GM12864 (cell line): ENCODE measurements around the gene VPS4A.
"Not testable (repeated sequence)": the region's sequence is repeated elsewhere in the genome, so short reads cannot be mapped to it uniquely, and the experiment has no call there.

ENCODE experiments used
- DNase-seq: peaks from one replicate; pipeline ENCODE4 v3.0.0-alpha.2; 2011; ENCODE audit warnings: low read depth
- H3K4me3 ChIP-seq: 2 replicates; pipeline ENCODE4 v1.5.1; 2011; ENCODE audit warnings: mild to moderate bottlenecking, low read depth, low read length, control low read depth
- TF ChIP-seq, protein P1 (sequence below): IDR thresholded peaks from 2 replicates; pipeline ENCODE4 v1.5.1; 2011; ENCODE audit warnings: low read depth, mild to moderate bottlenecking, moderate library complexity, low read length, control low read depth, inconsistent platforms; ENCODE audit errors: missing control alignments

VPS4A gene

DNA sequence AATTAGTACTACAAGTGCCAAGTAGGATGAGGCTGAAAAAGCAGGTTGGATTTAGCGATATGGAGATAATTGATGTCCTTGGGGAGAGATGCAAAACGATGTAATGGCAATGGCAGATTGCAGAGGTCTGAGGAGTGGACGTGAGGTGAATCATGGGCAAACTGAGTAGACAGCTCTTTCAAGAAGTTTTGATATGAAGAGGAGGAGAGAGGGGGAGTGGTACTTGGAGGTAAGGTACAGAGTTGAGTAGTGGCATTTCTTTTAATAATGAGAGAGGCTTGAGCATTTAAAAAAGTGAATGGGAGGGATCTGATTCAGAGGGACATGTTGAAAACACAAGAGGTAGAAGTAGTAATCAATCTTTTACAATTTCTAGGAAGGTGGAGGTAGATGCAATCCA is 17.7 kb upstream of the VPS4A start:
- no peak for DNase-seq
- no peak overlapping the region for H3K4me3 ChIP-seq
- TF ChIP-seq, protein P1, sequence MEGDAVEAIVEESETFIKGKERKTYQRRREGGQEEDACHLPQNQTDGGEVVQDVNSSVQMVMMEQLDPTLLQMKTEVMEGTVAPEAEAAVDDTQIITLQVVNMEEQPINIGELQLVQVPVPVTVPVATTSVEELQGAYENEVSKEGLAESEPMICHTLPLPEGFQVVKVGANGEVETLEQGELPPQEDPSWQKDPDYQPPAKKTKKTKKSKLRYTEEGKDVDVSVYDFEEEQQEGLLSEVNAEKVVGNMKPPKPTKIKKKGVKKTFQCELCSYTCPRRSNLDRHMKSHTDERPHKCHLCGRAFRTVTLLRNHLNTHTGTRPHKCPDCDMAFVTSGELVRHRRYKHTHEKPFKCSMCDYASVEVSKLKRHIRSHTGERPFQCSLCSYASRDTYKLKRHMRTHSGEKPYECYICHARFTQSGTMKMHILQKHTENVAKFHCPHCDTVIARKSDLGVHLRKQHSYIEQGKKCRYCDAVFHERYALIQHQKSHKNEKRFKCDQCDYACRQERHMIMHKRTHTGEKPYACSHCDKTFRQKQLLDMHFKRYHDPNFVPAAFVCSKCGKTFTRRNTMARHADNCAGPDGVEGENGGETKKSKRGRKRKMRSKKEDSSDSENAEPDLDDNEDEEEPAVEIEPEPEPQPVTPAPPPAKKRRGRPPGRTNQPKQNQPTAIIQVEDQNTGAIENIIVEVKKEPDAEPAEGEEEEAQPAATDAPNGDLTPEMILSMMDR: no peak

DNA sequence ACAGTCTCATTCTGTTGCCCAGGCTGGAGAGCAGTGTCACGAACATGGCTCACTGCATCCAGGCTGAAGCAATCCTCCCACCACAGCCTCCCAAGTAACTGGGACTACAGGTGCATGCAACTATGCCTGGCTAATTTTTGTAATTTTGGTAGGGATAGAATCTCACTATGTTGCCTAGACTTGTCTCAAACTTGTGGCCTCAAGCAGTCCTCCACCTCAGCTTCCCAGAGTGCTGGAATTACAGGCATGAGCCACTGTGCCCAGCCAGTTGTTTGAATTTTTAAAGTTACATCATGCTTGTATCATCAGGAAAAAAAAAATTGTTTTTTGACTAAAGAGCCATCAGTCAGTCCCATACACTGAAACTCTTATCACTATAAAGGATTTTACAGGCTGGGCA is 17.1 kb upstream of the VPS4A start:
- no peak for DNase-seq
- TF ChIP-seq, protein P1: no peak
- no peak overlapping the region for H3K4me3 ChIP-seq

DNA sequence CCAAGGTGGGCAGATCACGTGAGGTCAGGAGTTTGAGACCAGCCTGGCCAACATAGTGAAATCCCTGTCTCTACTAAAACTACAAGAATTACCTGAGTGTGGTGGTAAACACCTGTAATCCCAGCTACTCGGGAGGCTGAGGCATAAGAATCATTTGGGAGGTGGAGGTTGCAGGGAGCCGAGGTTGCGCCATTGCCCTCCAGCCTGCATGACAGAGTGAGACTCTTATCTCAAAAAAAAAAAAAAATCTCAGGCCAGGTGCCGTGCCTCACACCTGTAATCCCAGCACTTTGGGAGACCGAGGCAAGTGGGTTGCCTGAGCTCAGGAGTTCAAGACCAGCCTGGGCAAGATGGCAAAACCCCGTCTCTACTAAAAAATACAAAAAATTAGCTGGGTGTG is 14.4 kb upstream of the VPS4A start:
- not testable (repeated sequence) for H3K4me3 ChIP-seq

DNA sequence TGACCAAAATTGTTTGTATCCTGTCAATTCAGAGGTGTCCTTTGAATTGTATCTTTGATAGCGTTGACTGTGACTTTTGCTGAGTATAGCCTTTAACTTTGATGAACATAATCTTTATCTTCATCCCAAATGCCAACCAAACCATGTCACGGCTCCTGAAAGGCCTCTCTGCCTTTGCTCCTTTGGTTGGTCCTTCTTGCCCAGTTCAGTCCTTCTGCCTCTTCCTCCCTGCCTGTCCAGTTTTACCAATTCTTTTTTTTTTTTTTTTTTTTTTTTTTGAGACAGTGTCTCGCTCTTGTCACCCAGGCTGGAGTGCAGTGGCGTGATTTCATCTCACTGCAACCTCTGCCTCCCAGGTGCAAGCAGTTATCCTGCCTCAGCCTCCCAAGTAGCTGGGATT is 12.9 kb upstream of the VPS4A start:
- no peak for DNase-seq
- no peak overlapping the region for H3K4me3 ChIP-seq
- TF ChIP-seq, protein P1: no peak

More for the DNA sequence above, 14.4 kb upstream of the VPS4A start:
- DNase-seq: not testable (repeated sequence)

DNA sequence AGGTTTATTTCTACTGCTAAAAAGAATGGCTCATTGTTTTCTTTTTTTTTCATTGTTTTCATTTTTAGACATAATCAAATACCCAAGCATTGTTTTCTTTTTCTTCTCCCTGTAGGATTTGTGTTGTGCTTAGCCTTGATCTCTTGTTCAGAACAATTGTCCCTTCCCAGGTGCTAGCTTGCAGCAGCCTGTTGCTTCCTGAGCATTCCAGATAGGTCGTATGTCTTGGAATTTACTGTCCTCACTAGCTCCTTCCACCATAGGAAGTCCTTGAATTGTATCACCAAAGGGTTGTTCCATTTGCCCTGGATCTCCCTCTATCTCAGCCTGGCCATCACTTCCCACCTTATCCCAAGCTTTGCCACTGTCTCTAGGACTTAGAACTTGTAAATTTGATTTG is 10.0 kb upstream of the VPS4A start:
- no peak overlapping the region for H3K4me3 ChIP-seq
- DNase-seq: no peak
- TF ChIP-seq, protein P1: no peak

DNA sequence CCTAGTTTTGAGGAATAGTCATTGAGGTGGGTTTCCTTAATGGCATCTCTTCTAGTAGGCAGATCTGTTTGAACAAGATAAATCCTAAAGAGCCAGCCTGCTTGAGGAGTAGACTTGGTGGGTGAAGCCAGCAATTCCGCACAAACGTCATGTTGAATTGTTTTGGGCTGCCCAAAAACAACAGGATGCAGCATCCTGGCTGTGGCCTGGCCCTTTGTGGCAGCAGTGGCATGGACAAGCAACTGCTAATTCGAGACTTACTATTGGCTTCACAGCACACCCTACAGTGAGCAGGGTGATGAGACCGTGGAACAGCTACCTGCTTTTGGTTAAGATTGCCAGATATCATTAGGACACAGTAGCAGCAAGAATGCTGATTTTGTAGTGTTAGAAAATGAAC is 9.3 kb upstream of the VPS4A start:
- DNase-seq: no peak
- TF ChIP-seq, protein P1: no peak

DNA sequence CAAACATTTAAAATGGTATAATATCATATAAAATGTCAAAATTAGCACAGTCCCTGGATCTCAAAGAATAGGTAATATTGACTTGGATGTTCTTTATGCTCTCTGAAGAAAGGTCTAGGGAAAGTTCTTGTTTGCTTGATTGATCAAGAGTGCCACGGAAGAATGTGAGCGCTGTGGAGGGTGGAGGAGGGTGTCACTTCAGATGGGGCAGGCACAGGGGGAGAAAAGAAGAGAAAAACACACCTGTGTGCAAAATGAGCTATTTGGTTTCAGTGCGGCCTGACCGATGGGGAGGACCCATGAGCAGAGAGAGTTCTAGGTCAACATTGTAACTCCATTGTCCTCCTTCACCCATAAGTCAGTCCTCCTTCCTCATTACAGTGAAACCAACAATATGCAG is 8.8 kb upstream of the VPS4A start:
- TF ChIP-seq, protein P1: no peak
- no peak for DNase-seq
- H3K4me3 ChIP-seq: no peak overlapping the region

More for the DNA sequence above, 9.3 kb upstream of the VPS4A start:
- H3K4me3 ChIP-seq: no peak overlapping the region

DNA sequence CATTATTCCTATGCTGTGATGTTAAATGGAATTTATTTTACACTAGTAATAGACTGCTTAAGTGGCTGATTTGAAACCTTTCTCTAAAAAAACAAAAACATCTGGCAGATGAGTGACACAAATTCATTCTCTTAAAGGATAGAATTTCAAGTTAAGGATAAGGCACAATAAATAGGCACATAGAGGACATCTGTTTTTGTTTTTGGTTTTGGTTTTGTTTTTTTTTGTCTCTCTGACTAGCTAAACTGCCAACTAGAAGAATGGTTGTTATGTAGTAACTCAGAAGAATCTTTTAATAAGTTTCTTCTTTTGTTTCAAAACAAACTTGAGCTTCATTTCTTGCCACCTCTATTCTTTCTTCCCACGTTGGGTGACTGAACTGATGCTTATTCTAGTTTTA is 5.1 kb upstream of the VPS4A start:
- H3K4me3 ChIP-seq: no peak overlapping the region
- DNase-seq: no peak
- TF ChIP-seq, protein P1: no peak
